SW 1271 (cell line): ENCODE measurements around the gene TTC3.

Experiments
- DNase-seq, 2 experiments: peaks; one replicate each; lab custom pipeline; 2025; lab: John Stamatoyannopoulos, UW

Gene TTC3

DNA sequence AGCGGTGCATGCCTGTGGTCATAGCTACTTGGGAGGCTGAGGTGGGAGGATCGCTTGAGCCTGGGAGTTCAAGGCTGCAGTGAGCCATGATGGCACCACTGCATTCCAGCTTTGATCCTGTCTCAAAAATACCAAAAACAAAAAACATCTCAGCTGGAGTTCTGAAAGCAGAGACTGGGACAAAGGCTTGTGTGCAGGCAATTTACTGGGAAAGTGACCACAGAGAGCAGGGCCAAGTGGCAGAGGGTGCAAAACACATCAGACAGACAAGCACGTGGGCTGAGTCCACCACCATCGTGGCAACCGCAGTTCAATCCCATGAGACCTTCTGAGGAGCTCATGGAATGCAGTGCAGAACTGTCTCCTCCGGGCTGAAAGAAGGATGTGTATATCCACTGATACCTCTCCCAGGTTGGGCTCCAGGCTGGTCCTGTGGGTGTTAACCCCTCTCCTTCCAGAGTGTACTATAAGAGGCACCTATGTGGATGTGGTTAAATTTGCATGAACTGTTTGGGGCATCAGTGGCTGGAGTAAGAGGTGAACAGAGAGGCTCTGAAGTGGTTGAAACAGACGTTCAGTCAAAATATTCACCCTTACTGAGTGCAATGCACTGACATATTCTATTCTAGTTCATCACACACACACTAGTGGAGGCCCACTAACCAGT lies 11.0 kb upstream of the TTC3 start:
- DNase-seq = no peak

GRCh38 chr21:37062593-37062935 lies 10.5 kb upstream of the TTC3 start:
- no peak for DNase-seq

GRCh38 chr21:37063433-37063832 lies 9.6 kb upstream of the TTC3 start:
- no peak for DNase-seq

DNA sequence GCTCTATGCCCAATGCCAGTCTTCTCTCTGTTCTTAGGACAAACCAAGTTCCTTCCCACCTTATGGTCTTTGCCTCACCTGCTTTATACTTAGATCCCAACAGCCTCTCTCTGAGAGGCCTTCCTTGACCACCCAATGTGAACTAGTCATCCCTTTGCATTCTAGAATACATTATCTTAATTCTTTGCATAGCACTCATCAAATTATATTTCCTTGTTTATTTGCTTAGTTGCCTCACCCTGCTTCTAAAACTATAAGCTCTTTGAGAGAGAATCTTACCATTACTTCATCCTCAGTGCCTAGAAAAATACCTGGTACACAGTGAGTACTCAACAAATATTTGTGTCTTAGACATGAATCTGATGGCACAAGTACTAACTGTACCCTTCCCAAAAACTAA lies 8.2 kb upstream of the TTC3 start:
- DNase-seq = no peak

- DNase-seq = no peak
These were observed 7.4 kb upstream of the TTC3 start for GRCh38 chr21:37065561-37066177.

GRCh38 chr21:37071561-37072273 lies 1.3 kb upstream of the TTC3 start:
- DNase-seq = peak in 1 of 2 experiments; percentile 23

DNA sequence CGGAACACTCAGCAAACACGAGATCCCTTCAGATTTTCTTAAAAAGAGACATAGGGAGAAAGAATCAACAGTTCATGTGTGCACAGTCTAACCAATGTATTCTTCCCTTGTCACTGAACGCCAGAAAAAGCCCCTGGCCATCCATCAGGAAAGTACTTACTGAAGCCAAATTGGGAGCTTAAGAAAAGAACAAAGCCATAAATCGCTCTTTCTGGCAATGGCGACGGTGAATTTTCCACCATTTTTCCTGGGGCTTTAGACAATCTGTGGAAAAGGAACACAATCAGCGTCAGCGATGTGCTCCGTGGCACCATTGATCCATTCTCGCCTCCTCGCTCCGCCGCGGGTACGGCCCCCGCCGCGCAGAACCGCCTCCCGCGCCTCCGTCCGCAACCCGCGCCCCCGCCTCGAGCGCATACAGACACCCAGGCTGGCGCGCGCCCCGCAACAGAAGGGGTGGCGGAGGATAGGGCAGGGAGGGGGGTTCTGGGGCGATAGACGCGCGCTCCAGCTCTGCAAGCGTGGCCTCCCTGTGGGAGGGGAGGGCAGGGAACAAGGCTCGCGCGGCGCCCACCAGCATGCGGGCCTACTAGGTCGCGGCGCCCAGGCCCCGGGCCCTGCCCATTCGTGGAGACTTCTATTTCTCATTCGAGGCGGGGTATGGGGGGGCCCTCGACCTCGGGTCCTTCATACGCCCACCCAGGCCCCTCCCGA lies 623 bp upstream of the TTC3 start:
- DNase-seq = peak; percentile 57 to 70

GRCh38 chr21:37073417-37074196 lies 553 bp downstream of the TTC3 start:
- no peak for DNase-seq

DNA sequence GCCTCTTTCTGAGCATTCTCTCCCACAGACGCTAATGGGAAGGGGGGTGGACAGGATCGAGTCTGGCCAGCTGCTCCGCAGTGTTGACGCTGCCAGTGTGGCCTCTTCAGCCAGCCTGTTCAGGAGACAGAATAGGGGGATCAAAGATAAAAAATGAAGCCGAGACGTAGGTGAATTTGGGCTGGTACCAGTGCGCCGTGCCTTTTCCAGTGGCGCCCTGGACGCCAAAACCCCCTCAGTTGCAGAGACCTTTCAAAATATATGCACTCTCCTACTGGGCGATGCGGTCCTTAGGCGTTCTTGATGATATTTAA lies 1.1 kb downstream of the TTC3 start:
- no peak for DNase-seq

DNA sequence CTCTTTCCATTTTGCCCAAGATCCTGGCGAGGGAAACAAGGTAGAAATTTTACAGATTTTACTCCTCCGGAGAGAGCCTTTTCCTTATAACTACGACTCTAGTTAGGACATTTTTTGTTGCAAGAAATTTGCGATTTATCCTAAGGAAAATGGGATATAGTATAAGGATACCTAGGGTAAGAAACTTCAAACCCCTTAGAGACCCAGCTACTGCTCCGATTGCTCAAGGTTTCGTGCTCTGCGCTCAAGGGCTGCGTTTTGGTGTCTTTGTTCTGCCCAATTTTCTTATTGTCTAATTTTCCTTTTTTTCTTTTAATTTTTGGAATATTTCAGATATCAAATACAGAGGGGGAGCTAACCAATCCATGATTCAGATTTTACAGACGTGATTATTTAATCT lies 1.5 kb downstream of the TTC3 start:
- no peak for DNase-seq

DNA sequence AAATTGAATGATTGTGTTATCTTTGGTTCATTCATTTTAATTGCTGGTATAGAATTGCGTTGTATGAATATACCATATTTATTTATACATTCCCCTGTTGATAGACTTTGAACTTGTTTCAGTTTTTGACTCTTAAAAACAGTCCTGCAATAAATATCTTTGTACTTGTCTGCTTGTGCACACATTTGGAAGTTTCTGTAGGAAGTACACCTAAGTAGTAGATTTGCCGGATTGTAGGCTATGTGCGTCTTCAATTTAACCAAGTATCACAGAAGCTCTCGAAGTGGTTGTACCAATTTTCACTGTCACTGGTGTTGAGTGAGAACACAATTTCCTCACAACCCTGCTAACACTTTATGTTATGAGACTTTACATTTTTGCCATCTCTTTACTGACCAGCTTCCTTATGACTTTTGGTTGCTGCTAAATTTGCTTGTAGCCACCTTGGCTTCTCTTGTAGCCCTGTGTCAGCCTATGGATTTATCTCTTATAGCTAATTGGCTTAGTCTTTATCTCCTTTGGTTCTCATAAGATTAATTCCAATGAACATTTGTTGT lies 2.2 kb downstream of the TTC3 start:
- DNase-seq = no peak

DNA sequence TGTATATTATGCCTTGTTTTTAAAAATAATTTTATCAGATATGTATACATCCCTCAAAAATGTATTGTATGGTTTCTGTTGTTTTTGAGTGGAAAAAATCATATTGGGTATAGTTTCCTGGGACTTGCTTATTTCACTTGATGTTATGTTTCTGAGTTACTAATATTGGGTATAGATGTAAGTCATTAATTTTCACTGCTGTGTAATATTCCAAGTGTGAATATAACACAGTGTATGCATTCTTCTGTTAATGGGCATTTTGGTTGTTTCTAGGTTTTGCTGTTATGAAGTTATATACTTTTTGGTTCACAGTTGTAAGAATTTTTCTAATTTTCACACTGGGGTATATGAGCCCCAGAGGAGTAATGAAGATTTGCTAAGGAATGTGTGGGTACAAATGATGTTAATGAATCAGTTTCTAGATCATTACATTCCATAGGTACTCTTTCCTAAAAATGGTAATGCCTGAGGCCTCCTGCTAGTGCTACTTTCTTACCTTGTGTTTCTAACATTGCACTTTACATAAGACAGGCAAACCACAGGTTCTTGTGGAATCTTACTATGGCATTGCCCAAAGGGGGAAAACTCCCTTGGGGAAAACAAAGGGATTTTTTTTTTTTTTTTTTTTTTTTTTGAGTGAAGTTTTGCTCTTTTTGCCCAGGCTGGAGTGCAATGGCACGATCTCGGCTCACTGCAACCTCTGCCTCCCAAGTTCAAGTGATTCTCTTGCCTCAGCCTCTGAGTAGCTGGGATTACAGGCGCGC lies 3.2 kb downstream of the TTC3 start:
- no peak for DNase-seq

- DNase-seq = no peak
These were observed 4.3 kb downstream of the TTC3 start for GRCh38 chr21:37077403-37077802.

DNA sequence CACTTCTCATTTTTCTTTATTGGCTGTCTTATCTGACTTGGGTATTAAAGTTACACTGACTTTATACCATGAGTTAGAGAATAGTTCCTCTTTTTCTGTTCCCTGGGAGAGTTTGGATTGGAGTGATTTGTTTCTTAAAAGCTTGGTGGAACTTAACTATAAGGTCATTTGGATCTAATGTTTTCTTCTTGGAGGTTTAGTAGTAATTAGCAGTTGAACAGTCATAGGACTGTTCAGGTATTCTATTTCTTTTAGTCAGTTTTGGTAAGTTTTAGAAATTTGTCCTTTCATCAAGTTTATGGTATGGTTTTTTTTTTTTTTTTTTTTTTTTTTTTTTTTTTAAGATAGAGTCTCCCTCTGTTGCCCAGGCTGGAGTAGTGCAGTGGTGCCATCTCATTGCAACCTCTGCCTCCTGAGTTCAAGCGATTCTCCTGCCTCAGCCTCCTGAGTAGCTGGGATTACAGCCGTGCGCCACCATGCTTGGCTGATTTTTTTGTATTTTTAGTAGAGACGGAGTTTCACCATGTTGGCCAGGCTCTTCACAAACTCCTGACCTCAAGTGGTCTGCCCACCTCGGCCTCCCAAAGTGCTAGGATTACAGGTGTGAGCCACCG lies 6.3 kb downstream of the TTC3 start:
- DNase-seq = no peak

- no peak for DNase-seq
These were observed 9.3 kb downstream of the TTC3 start for GRCh38 chr21:37082375-37082774.

GRCh38 chr21:37082856-37083528 lies 9.9 kb downstream of the TTC3 start:
- no peak for DNase-seq

GRCh38 chr21:37085726-37086125 lies 12.7 kb downstream of the TTC3 start:
- DNase-seq = no peak

GRCh38 chr21:37087188-37087587 lies 14.1 kb downstream of the TTC3 start:
- no peak for DNase-seq

DNA sequence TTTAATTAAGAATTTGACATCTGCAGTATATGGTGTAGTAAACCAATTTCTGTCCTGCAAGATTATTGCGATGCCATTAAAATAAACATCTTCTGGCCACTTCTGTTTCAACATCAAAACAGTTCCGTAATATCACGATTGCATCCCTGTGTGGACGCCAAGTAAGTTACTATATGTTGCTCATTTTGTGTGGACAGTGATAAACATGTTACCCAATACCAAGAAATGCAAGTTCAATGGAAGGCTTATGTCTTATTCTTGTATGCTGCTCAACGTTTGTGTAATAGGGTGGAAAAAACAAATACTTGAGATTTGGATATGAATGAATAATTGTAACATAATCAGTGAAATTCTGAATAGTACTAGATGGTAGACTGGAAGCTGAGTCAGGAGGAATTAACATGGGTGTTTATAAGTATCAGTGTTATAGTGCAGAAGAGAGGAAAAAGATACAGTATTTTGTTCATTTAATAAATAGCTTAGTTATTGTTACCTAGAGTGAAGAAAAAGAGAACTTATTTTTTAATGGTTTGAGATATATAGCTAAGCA lies 15.2 kb downstream of the TTC3 start:
- no peak for DNase-seq

GRCh38 chr21:37093977-37094376 lies 20.9 kb downstream of the TTC3 start:
- no peak for DNase-seq
